ENCODE results near the gene ENGASE. TPM values are rescaled to one million over a fixed set of nuclear protein-coding genes. Genes with fewer than 3 reads are reported as not detected.

ENGASE gene
- total RNA-seq, 2 donors from 2014 or later = 50.0 to 75.9 TPM

DNA sequence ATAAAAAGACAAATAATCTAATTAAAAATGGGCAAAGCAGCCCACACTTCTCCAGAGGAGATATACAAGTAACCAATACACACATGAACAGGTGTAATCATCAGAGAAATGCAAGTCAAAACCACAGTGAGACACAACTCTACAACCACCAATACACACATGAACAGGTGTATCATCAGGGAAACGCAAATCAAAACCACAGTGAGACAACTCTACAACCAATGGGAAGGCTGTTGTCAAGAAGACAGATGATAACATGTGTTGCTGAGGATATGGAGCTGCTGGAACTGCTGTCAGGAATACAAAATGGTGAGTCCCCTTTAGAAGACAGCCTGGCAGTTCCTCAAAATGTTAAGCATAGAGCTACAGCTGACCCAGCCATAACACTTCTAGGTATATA lies 22.5 kb upstream of the ENGASE start:
- ATAC-seq (ENCODE audit: insufficient number of reproducible peaks, low FRiP score, low read depth) (no peak), DNase-seq (ENCODE audit: low spot score) (no peak)
- H3K36me3 ChIP-seq = peaks cover 27% of the 10 kb centered on the region
- TF ChIP-seq, protein P1, sequence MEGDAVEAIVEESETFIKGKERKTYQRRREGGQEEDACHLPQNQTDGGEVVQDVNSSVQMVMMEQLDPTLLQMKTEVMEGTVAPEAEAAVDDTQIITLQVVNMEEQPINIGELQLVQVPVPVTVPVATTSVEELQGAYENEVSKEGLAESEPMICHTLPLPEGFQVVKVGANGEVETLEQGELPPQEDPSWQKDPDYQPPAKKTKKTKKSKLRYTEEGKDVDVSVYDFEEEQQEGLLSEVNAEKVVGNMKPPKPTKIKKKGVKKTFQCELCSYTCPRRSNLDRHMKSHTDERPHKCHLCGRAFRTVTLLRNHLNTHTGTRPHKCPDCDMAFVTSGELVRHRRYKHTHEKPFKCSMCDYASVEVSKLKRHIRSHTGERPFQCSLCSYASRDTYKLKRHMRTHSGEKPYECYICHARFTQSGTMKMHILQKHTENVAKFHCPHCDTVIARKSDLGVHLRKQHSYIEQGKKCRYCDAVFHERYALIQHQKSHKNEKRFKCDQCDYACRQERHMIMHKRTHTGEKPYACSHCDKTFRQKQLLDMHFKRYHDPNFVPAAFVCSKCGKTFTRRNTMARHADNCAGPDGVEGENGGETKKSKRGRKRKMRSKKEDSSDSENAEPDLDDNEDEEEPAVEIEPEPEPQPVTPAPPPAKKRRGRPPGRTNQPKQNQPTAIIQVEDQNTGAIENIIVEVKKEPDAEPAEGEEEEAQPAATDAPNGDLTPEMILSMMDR (IDR thresholded peaks at IDR 0.05) = no peak
- peak overlapping the region in 1 of 2 donors; percentile 83 for H3K27ac ChIP-seq
- H3K4me1 ChIP-seq (ENCODE audit: control insufficient read depth in 1 of 2, low read depth in 2 of 2) = peaks cover 16 to 48% of the 10 kb centered on the region in 2 donors
- H3K4me3 ChIP-seq = no peak overlapping the region
- H3K9me3 ChIP-seq = no peaks in the 10 kb centered on the region
- H3K27me3 ChIP-seq (replicated peaks; ENCODE audit: insufficient read depth) = no peaks in the 10 kb centered on the region

GRCh38 chr17:79053251-79053925 lies 21.2 kb upstream of the ENGASE start:
- no peak for DNase-seq (ENCODE audit: low spot score)
- TF ChIP-seq, protein P1 (IDR thresholded peaks at IDR 0.05) = no peak

GRCh38 chr17:79054200-79054960 lies 20.2 kb upstream of the ENGASE start:
- Histone ChIP-seq H3K4me1 (ENCODE audit: control insufficient read depth in 1 of 2, low read depth in 2 of 2) (peaks cover 16 to 37% of the 10 kb centered on the region in 2 donors), H3K9me3 (no peaks in the 10 kb centered on the region), H3K36me3 (peaks cover 9% of the 10 kb centered on the region), H3K27ac (peak overlapping the region; percentile 83 to 85), H3K4me3 (peak overlapping the region; percentile 5), H3K27me3 (replicated peaks; ENCODE audit: insufficient read depth) (no peaks in the 10 kb centered on the region)
- DNase-seq (ENCODE audit: low spot score) (no peak), ATAC-seq (ENCODE audit: insufficient number of reproducible peaks, low FRiP score, low read depth) (no peak)
- TF ChIP-seq, protein P1 (IDR thresholded peaks at IDR 0.05) = no peak

More at GRCh38 chr17:79053251-79053925, 21.2 kb upstream of the ENGASE start:
- Histone ChIP-seq H3K27ac (peak overlapping the region; percentile 6 to 83), H3K27me3 (replicated peaks; ENCODE audit: insufficient read depth) (no peaks in the 10 kb centered on the region), H3K9me3 (no peaks in the 10 kb centered on the region), H3K4me3 (no peak overlapping the region), H3K4me1 (ENCODE audit: control insufficient read depth in 1 of 2, low read depth in 2 of 2) (peaks cover 16 to 37% of the 10 kb centered on the region in 2 donors), H3K36me3 (peaks cover 18% of the 10 kb centered on the region)
- no peak for ATAC-seq (ENCODE audit: insufficient number of reproducible peaks, low FRiP score, low read depth)

DNA sequence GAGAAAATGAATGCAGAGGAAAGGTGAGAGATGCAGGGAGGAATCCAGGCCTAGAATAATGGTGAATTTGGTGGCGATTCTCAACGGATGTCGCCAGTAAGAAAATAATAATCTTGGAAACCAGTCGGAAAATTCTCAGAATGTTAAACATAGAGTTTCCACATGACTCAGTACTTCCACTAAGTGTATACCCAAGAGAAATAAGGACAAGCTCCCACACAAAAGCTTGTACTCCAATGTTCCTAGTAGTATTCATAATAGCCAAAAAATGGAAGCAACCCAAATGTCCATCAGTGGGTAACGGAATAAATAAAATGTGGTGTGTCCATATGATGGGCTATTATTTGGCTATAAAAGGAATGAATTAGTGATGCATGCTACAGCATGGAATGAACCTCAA lies 19.4 kb upstream of the ENGASE start:
- Histone ChIP-seq H3K4me1 (ENCODE audit: control insufficient read depth in 1 of 2, low read depth in 2 of 2) (peaks cover 16 to 37% of the 10 kb centered on the region in 2 donors), H3K27me3 (replicated peaks; ENCODE audit: insufficient read depth) (no peaks in the 10 kb centered on the region), H3K27ac (peak overlapping the region; percentile 83 to 85), H3K4me3 (no peak overlapping the region), H3K36me3 (peaks cover 9% of the 10 kb centered on the region), H3K9me3 (no peaks in the 10 kb centered on the region)
- TF ChIP-seq, protein P1 (IDR thresholded peaks at IDR 0.05) = no peak
- DNase-seq (ENCODE audit: low spot score) (no peak), ATAC-seq (ENCODE audit: insufficient number of reproducible peaks, low FRiP score, low read depth) (no peak)

DNA sequence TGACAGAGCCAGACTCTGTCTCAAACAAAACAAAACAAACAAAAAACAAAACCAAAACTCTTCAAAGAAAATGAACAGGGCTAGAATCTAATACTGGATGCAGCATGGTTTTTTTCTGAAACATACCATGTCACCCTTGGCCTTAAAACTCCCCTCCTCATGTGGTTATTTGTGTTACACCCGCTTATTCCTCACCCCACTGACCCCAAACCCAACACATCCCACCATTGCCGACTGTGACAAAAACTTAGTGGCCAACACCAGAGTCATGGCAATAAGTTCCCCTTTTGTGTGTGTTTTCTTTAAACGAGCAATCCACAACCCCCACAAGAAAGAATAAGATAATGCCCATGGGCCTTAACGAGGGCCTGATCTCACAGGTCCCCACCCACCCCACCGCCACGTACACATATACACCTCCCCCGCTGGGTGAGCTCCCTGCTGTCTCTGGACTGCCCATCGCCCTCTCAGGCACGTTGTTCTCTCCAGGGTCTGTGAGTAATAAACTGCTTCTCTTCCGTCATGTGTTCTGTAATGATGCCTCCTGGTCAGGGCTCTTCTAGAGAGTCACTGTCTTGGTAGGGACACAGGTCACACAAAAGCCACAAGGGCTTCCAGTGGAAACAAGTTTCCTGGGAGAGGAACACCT lies 16.8 kb upstream of the ENGASE start:
- Histone ChIP-seq H3K4me3 (no peak overlapping the region), H3K36me3 (no peaks in the 10 kb centered on the region), H3K9me3 (no peaks in the 10 kb centered on the region), H3K27ac (no peak overlapping the region), H3K27me3 (replicated peaks; ENCODE audit: insufficient read depth) (no peaks in the 10 kb centered on the region), H3K4me1 (ENCODE audit: control insufficient read depth in 1 of 2, low read depth in 2 of 2) (peaks cover 16 to 27% of the 10 kb centered on the region in 2 donors)
- no peak for DNase-seq (ENCODE audit: low spot score)
- no peak for ATAC-seq (ENCODE audit: insufficient number of reproducible peaks, low FRiP score, low read depth)
- TF ChIP-seq, protein P1 (IDR thresholded peaks at IDR 0.05) = no peak

Data from thoracic aorta (tissue), 2 donors.